ENCODE measurements around the gene MARCO.

DNA sequence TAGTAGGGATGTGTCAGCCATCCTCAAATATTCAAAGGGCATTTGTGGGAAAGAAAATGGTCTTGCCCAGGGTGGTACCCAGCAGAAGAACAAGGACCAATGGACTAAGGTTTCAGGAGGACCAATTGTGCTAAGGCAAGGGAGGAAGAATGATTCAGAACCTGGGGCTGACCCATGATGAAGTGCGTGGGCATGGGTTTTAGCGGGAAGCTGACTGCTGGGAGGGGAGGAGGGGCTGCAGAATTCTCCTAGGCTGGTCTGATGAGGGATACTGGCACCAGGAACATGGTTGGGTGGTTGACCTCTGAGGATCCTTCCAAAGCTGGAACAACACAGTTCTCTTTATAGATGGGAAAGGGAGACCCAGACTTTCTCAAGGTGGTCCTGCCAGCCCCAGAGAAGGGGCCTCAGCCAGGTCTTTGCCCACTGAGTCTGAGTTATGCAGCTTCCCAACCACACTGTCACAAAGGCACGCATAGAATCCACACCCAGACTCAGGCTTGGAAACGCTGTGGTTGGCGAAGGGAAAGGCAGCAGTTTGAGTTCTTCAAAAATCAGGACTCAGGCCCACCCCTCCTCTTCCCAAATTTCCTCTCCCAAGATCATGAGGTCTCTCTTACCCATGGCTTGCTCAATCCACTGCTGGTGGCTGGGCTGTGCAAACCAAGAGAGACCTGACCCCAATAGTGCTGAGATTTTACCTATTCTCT is 37.3 kb downstream of the MARCO start:
- TF ChIP-seq, protein P1, sequence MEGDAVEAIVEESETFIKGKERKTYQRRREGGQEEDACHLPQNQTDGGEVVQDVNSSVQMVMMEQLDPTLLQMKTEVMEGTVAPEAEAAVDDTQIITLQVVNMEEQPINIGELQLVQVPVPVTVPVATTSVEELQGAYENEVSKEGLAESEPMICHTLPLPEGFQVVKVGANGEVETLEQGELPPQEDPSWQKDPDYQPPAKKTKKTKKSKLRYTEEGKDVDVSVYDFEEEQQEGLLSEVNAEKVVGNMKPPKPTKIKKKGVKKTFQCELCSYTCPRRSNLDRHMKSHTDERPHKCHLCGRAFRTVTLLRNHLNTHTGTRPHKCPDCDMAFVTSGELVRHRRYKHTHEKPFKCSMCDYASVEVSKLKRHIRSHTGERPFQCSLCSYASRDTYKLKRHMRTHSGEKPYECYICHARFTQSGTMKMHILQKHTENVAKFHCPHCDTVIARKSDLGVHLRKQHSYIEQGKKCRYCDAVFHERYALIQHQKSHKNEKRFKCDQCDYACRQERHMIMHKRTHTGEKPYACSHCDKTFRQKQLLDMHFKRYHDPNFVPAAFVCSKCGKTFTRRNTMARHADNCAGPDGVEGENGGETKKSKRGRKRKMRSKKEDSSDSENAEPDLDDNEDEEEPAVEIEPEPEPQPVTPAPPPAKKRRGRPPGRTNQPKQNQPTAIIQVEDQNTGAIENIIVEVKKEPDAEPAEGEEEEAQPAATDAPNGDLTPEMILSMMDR (IDR thresholded peaks at IDR 0.05; ENCODE audit: poor library complexity, severe bottlenecking) = no peak
- TF ChIP-seq EZH2 (IDR thresholded peaks at IDR 0.05; ENCODE audit: borderline replicate concordance, insufficient read depth, low read length, poor library complexity, severe bottlenecking) (no peak), SMC3 (conservative IDR thresholded peaks at IDR 0.05; ENCODE audit: poor library complexity) (no peak), POLR2AphosphoS5 (IDR thresholded peaks at IDR 0.05) (no peak), TAF1 (IDR thresholded peaks at IDR 0.05; ENCODE audit: low read depth) (no peak)
- TF ChIP-seq, protein P2, sequence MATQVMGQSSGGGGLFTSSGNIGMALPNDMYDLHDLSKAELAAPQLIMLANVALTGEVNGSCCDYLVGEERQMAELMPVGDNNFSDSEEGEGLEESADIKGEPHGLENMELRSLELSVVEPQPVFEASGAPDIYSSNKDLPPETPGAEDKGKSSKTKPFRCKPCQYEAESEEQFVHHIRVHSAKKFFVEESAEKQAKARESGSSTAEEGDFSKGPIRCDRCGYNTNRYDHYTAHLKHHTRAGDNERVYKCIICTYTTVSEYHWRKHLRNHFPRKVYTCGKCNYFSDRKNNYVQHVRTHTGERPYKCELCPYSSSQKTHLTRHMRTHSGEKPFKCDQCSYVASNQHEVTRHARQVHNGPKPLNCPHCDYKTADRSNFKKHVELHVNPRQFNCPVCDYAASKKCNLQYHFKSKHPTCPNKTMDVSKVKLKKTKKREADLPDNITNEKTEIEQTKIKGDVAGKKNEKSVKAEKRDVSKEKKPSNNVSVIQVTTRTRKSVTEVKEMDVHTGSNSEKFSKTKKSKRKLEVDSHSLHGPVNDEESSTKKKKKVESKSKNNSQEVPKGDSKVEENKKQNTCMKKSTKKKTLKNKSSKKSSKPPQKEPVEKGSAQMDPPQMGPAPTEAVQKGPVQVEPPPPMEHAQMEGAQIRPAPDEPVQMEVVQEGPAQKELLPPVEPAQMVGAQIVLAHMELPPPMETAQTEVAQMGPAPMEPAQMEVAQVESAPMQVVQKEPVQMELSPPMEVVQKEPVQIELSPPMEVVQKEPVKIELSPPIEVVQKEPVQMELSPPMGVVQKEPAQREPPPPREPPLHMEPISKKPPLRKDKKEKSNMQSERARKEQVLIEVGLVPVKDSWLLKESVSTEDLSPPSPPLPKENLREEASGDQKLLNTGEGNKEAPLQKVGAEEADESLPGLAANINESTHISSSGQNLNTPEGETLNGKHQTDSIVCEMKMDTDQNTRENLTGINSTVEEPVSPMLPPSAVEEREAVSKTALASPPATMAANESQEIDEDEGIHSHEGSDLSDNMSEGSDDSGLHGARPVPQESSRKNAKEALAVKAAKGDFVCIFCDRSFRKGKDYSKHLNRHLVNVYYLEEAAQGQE (IDR thresholded peaks at IDR 0.05; ENCODE audit: borderline replicate concordance) = no peak

Data from neural cell (in vitro differentiated cells).